Nephron (organoid): ENCODE results near the gene CLEC16A.
A peak's percentile ranks its signal among the peaks of the same experiment; 100 is the strongest.

Source experiments
- H3K27ac Mint-ChIP-seq, 3 experiments: 2 replicates each; pipeline ENCODE4 v1.8.0; 2020; ENCODE audit warnings: mixed read lengths in 3 of 3, mild to moderate bottlenecking in 2 of 3, moderate library complexity in 1 of 3
- H3K27me3 Mint-ChIP-seq: 2 replicates; pipeline ENCODE4 v1.8.0; 2021; ENCODE audit warnings: low read depth, mild to moderate bottlenecking, moderate library complexity, mixed read lengths
- H3K36me3 Mint-ChIP-seq: 2 replicates; pipeline ENCODE4 v1.8.0; 2020; ENCODE audit warnings: low read depth, mixed read lengths
- H3K4me1 Mint-ChIP-seq: 2 replicates; pipeline ENCODE4 v1.8.0; 2020; ENCODE audit warnings: mixed read lengths
- H3K4me3 Mint-ChIP-seq, 3 experiments: 2 replicates each; pipeline ENCODE4 v1.8.0; 2020; ENCODE audit warnings: mild to moderate bottlenecking in 3 of 3, mixed read lengths in 3 of 3, moderate library complexity in 2 of 3
- H3K9me3 Mint-ChIP-seq: 2 replicates; pipeline ENCODE4 v1.8.0; 2020; ENCODE audit warnings: mixed read lengths
- CTCF ChIP-seq, 3 experiments: fragments of 200-600 bp; sonication (generic); IDR thresholded peaks; one replicate each; pipeline ENCODE4 v1.5.0; 2021; ENCODE audit warnings: antibody characterized with exemption in 3 of 3; ENCODE audit not compliant: unreplicated experiment in 3 of 3

CLEC16A gene

GRCh38 chr16:11149011-11149616 is 204.8 kb downstream of the CLEC16A start:
- Mint-ChIP-seq H3K4me1 (peaks cover 47% of the 10 kb centered on the region), H3K27me3 (no peaks in the 10 kb centered on the region), H3K27ac (peak overlapping the region in 1 of 3 experiments; percentile 54), H3K9me3 (no peaks in the 10 kb centered on the region), H3K4me3 (no peak overlapping the region), H3K36me3 (no peaks in the 10 kb centered on the region)
- TF ChIP-seq CTCF (IDR thresholded peaks at IDR 0.05; ENCODE audit: unreplicated experiment in 3 of 3), result no peak

- H3K27me3 Mint-ChIP-seq, result no peaks in the 10 kb centered on the region
- no peaks in the 10 kb centered on the region for H3K36me3 Mint-ChIP-seq
- no peak for TF ChIP-seq CTCF (IDR thresholded peaks at IDR 0.05; ENCODE audit: unreplicated experiment in 3 of 3)
- peaks cover 43% of the 10 kb centered on the region for H3K4me1 Mint-ChIP-seq
- H3K9me3 Mint-ChIP-seq, result no peaks in the 10 kb centered on the region
- no peak overlapping the region for H3K27ac Mint-ChIP-seq
- no peak overlapping the region for H3K4me3 Mint-ChIP-seq
These were observed 205.8 kb downstream of the CLEC16A start for GRCh38 chr16:11150190-11150589.

- H3K36me3 Mint-ChIP-seq, result no peaks in the 10 kb centered on the region
- TF ChIP-seq CTCF (IDR thresholded peaks at IDR 0.05; ENCODE audit: unreplicated experiment in 3 of 3), result no peak
These were observed 207.0 kb downstream of the CLEC16A start for GRCh38 chr16:11151156-11151884.

GRCh38 chr16:11151885-11152629 is 207.7 kb downstream of the CLEC16A start:
- no peak for TF ChIP-seq CTCF (IDR thresholded peaks at IDR 0.05; ENCODE audit: unreplicated experiment in 3 of 3)
- H3K27me3 Mint-ChIP-seq, result no peaks in the 10 kb centered on the region
- H3K4me3 Mint-ChIP-seq, result no peak overlapping the region
- H3K36me3 Mint-ChIP-seq, result no peaks in the 10 kb centered on the region
- H3K9me3 Mint-ChIP-seq, result no peaks in the 10 kb centered on the region
- peak overlapping the region; percentile 23 to 61 (median 55) for H3K27ac Mint-ChIP-seq
- H3K4me1 Mint-ChIP-seq, result peaks cover 35% of the 10 kb centered on the region

More at GRCh38 chr16:11151156-11151884, 207.0 kb downstream of the CLEC16A start:
- Mint-ChIP-seq H3K27me3 (no peaks in the 10 kb centered on the region), H3K4me1 (peaks cover 35% of the 10 kb centered on the region), H3K4me3 (no peak overlapping the region), H3K27ac (peak overlapping the region; percentile 23 to 61 (median 55)), H3K9me3 (no peaks in the 10 kb centered on the region)

- H3K27me3 Mint-ChIP-seq, result no peaks in the 10 kb centered on the region
- H3K4me1 Mint-ChIP-seq, result peaks cover 37% of the 10 kb centered on the region
- no peaks in the 10 kb centered on the region for H3K9me3 Mint-ChIP-seq
- no peak overlapping the region for H3K4me3 Mint-ChIP-seq
- H3K36me3 Mint-ChIP-seq, result no peaks in the 10 kb centered on the region
- TF ChIP-seq CTCF (IDR thresholded peaks at IDR 0.05; ENCODE audit: unreplicated experiment in 3 of 3), result no peak
- peak overlapping the region in 1 of 3 experiments; percentile 23 for H3K27ac Mint-ChIP-seq
These were observed 208.4 kb downstream of the CLEC16A start for GRCh38 chr16:11152677-11153331.
